NOMO-1 treated with DMSO at 0.1 percent for 48 hours (cell line): ENCODE data around the gene KCTD2.

Experiments used
- DNase-seq: peaks from one replicate; lab custom pipeline; 2025; ENCODE audit not compliant: unreplicated experiment; lab: John Stamatoyannopoulos, UW

The KCTD2 gene

DNA sequence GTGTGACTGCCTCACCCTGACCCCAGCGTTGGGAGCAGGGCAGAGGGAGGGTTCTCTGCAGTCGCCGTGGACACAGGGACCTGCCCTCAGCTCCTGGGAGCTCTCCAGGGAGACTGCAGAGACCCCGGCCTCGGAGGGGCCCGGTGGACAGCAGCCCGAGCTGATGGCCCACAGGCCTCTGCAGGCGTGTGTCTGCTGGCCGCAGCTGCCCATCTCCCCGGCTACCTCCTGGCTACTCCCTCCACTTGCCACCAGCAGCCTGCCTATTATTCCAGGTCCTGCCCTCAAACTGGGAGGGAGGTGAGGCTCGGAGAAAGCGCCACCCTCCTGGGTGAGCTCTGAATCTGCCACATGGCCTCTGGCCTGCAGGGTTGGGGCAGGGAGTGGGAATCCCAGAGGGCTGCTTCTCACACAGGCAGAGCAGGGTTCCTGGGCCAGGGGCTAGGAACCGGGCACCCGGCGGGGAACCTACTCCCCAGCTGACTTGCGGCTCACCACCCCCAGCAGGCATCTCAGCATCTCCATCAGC lies 47.9 kb downstream of the KCTD2 start:
- no peak for DNase-seq

- DNase-seq: peak; percentile 78
Measured at GRCh38 chr17:75096082-75096625, 49.1 kb downstream of the KCTD2 start.

- no peak for DNase-seq
Measured at GRCh38 chr17:75097865-75098264, 50.8 kb downstream of the KCTD2 start.

DNA sequence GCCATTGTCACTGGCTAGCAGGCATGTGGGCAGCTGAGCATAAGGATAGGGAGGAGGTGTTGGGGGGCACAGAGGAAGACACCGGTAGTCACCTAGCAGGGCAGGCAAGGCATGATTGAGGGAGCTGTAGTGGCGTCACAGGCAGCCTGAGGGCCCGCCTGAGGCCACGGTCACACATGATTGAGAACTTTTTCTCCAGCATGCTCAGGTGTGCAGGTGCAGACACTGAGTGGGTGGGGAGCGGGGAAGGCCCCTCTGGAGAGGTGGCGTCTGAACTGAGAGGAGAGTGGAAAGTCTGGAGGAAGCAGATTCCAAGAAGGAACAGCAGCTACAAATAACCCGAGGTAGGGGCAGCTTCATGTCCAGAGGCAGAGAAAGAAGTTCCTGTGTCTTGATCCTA lies 51.8 kb downstream of the KCTD2 start:
- no peak for DNase-seq

DNA sequence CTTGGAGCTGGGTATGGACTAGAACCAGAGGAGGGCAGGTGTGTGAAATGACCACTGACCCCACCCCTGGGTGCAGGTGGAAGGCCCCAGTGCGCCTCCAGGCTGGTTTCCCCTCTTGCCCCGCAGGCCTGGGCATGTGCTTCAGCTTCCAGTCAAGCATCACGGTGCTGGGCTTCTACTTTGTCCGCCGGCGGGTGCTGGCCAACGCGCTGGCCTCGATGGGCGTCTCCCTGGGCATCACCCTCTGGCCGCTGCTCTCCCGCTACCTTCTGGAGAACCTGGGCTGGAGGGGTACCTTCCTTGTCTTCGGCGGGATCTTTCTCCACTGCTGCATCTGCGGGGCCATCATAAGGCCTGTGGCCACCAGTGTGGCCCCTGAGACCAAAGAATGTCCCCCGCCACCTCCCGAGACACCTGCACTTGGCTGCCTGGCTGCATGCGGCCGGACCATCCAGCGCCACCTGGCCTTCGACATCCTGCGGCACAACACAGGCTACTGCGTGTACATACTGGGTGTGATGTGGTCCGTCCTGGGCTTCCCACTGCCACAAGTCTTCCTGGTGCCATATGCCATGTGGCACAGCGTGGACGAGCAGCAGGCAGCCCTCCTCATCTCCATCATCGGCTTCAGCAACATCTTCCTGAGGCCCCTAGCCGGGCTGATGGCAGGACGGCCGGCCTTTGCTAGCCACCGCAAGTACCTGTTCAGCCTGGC lies 53.0 kb downstream of the KCTD2 start:
- no peak for DNase-seq

GRCh38 chr17:75102385-75102821 lies 55.4 kb downstream of the KCTD2 start:
- peak; percentile 75 for DNase-seq

DNA sequence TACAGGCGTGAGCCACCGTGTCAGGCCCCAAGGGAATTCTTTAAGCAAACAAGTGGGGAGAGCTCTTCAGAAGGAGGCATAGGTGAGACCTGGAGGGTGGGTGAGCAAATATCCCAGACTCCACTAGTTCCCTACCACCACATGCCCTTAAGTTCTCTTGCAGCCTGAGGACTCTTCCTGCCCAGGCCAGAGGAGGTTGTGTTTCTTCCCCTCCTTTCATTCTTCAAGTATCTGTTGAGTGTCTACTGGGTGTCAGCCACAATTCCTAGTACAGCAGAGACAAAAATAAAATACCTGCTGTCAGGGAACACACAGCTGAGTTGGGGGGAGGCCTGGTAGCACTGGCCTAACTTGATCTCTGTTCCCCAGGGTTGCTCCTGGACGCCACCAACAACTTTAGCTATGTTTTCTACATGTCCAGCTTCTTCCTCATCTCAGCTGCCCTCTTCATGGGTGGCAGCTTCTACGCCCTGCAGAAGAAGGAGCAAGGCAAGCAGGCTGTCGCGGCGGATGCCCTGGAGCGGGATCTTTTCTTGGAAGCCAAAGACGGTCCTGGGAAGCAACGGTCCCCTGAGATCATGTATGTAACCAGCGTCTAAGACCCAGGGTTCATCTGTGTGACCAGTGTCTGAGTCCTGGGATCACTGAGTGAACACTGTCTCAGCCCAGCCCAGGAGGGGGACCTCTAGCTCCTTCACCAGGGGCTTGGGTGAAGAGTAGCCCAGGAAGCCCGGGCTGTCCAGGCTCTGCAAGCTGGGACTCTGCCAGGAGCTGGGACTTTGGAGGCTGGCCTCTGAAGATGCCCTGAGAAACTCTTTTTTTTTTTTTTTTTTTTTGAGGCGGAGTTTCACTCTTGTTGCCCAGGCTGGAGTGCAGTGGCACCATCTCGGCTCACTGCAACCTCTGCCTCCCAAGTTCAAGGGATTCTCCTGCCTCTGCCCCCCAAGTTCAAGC lies 56.9 kb downstream of the KCTD2 start:
- no peak for DNase-seq

DNA sequence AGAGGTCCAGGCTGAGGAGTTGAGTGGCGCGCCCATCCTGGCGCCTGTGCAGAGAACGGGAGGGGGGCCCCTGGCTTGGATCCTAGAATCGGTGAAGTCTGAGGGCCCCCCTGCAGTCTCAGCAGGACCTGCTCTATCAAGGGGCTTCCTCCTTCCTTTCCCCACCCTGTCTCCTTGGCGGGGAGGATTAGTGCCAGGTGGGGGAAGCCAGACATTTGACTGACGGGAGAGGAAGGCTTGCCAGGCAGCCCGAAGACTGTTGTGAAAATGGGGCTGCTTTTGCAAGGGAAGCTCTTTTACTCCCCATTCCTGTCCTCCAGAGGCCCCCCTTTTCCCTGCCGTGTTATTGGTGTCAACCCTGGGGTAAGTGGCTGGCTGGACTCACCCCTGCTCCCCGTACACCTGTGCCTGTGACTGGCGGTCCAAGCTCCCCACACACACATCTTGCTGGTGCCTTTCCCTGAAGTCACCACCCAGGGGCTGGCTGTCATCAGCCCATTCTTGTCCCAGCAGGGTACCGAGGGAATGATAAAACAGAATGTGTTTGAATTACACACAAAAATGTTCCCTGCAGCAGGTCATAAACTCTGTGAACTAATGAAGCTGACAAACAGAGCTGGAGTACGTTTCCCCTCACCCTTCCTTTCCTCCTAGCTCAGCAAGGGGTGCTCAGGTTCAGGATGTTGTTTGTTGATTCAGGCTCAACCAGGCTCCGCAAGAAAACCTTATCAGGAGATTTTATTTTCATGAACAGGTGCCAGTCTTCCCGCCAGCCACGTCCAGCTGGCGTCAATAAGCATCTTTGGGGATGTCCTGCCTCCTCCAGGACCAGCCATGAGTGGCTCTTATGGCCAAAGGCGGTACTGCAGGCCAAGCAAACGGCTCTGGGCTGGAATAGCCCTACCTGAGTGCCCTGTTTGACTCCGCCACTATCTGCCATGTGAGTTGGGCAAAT lies 58.4 kb downstream of the KCTD2 start:
- DNase-seq: no peak

GRCh38 chr17:75108193-75108592 lies 61.2 kb downstream of the KCTD2 start:
- no peak for DNase-seq

DNA sequence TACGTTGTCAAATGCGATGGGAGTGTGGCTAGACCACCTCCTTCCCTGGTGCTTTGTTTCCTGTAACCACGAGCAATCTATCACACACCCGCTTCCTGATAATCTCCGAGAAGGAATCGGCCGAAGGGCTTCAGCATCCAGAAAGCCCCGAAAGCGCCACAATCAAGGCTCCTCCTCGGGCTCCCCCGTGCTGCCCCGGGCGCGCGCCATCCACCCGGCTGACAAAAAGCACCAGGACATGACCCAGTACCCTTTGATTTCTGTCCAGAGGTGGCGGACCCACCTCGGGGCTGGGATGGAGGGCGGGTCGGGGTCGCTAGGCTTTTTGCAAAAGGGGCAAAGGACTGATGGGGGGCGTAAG lies 62.0 kb downstream of the KCTD2 start:
- no peak for DNase-seq

DNA sequence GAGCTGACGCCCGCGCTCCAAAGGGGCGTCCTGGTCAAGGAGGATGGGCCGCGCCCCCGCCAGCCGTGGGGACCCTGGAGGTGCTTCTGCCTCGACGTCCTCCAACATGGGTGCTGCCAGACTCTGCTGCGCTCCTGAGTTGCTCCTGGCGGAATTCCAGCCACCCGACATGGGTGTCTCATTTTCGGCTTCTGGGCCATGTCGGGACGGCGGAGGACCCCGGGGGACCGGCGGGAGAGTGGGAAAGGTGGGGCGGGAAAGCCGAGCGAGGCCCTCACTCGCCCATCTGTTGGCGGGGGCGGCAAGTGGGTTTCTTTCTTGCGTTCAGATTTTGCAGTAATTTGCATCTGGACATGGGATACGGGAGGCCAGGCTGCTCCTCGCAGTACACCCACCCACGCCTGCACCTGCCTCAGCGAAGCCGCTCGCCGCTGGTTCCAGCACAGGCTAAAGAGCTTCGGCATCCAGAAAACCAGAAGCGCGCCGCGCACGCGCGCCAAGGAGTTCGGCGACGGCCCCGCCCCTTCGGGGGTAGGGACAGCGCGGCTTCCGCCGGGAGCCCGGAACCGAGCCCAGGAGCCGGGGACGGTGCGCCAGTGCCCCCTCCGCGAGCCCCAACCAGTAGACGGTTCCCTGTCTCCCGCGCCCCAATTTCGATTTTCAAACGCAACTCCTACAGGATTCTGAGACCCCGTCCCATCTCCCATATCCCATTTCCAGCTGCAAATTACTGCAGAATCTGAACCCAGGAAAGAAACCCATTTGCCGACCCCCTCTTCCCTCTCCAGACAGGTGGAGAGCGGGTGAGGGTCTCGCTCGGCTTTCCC lies 62.6 kb downstream of the KCTD2 start, which contains the start of gene ARMC7:
ARMC7 (plus strand) TSS at position 563 of the 827 bp plus-strand sequence. CDS start 320 bp downstream, outside the sequence.
- DNase-seq: peak; percentile 80

GRCh38 chr17:75110234-75110937 lies 63.4 kb downstream of the KCTD2 start:
- peak; percentile 28 for DNase-seq

DNA sequence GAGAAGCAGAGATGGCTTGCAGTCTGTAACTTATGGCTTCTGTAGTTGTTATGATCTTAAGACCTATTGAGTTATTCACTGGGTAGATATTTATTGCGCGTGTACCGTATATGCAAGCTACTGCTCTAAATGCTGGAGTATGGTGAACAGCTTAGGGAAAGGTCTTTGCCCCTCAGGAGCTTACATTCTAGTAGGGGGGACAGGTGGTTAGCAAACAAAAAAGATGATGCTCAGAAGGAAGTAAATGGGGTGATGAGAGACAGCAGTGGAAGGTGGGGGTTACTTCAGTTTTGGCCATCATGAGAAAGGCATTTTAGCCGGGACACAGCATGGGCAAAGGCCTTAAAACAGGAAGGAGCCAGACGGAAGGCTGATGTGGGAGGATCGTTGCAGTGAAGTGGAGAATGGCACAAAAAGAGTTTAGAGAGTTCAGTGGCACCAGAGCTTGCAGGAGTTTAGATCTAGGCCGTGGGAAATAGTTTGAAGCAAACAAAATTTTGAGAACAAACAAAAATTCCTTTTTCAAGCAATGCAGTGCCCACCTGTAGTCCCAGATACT lies 64.8 kb downstream of the KCTD2 start:
- DNase-seq: no peak

DNA sequence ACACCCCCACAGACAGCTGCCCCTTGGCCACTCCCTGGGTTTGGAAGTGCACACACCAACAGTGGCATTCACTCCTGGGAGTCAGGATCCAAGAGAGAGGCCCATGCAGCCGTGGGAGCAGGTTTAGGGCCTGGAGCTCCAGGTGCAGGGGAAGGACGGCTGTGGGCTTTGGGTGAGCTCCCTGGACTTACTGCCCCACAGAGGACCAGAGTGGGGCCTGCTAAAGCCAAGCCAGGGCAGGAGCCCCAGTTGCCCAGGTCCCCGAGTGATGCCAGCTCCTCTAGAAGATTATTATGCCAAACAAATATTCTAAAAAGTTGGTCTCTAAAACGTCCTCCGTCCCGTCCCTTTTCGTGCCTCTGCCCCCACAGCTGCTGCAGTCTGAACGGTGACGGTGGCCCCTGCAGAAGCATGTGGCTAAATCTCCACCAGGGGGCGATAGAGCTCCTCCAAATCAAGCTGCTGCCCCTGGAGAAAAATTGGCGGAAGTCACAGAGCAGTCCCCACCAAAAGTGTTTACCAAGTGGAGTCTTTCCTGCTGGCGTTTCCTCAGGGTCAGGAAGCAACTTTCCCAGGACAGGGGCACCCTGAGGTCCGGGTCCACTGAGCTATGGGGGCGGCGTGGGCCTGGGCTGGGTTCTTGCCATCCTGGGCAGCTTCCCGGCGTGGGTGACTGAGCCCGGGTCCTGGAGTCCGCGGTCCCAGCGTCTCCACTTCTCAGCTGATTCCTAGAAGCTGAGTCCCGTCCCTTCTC lies 67.0 kb downstream of the KCTD2 start:
- DNase-seq: peak; percentile 89

- DNase-seq: no peak
Measured at GRCh38 chr17:75114552-75115314, 67.7 kb downstream of the KCTD2 start.
